ENCODE data around the gene NLGN1. TPM values are rescaled to one million over a fixed set of nuclear protein-coding genes. Genes with fewer than 3 reads are reported as not detected.

NLGN1 gene
- total and polyA plus RNA-seq, 9 of the 15 experiments (the other 6 are each of a cell fraction or from before 2014, with no cell fraction given): under 0.01 to 0.01 TPM; not detected in 7

- no peak overlapping the region for H3K9ac ChIP-seq (ENCODE audit: insufficient read depth in 1 of 2, low read depth in 2 of 2, low read length in 2 of 2)
- CTCF ChIA-PET (ENCODE audit: low intra/inter-chr PET ratio): no interaction called here
- no peak overlapping the region for H2AFZ ChIP-seq (ENCODE audit: low read depth, low read length)
- no peaks in the 10 kb centered on the region for H3K9me1 ChIP-seq (ENCODE audit: control insufficient read depth, insufficient read depth, low read length)
- POLR2A ChIA-PET: no interaction called here
- no peaks in the 10 kb centered on the region for H3K27me3 ChIP-seq (ENCODE audit: control insufficient read depth in 2 of 2, insufficient read depth in 2 of 2, low read length in 2 of 2)
- FAIRE-seq (no peak), DNase-seq (ENCODE audit: extremely low read depth in 1 of 4, low spot score in 3 of 4) (no peak), ATAC-seq (no peak)
- H3K79me2 ChIP-seq (ENCODE audit: control insufficient read depth, insufficient read depth, low read length): no peaks in the 10 kb centered on the region
- no peaks in the 10 kb centered on the region for H3K36me3 ChIP-seq (ENCODE audit: control insufficient read depth, insufficient read depth, low read length)
- no peak overlapping the region for H3K27ac ChIP-seq (ENCODE audit: extremely low read depth, low read depth, low read length)
- intact Hi-C loops (cut with micrococcal nuclease): no loop called here
- no TSS peak for BruUV-seq (replicated peaks)
- TF ChIP-seq ZNF696 (CRISPR knock-in tag; conservative IDR thresholded peaks at IDR 0.05) (no peak), ZNF766 (CRISPR knock-in tag; conservative IDR thresholded peaks at IDR 0.05) (no peak), USF2 (CRISPR knock-in tag; IDR thresholded peaks at IDR 0.05) (no peak), NUFIP1 (IDR thresholded peaks at IDR 0.05; ENCODE audit: partially characterized antibody) (no peak), ZBTB11 (CRISPR knock-in tag; IDR thresholded peaks at IDR 0.05) (no peak)
- 0% methylated on average over 1 of the region's 1 CpG for WGBS (ENCODE audit: insufficient coverage, low coverage, missing lambda C conversion rate)
- H3K4me2 ChIP-seq (ENCODE audit: insufficient read depth, low read length): no peak overlapping the region
- in situ Hi-C loops (cut with MboI): no loop called here
- no peaks in the 10 kb centered on the region for H3K4me1 ChIP-seq (replicated peaks in 1 of 2; ENCODE audit: control insufficient read depth in 2 of 2, insufficient read depth in 2 of 2, low read length in 2 of 2)
- no peak overlapping the region for H3K4me3 ChIP-seq
- no peaks in the 10 kb centered on the region for H4K20me1 ChIP-seq (replicated peaks; ENCODE audit: control insufficient read depth, insufficient read depth, low read length)
- H3K9me3 ChIP-seq (replicated peaks; ENCODE audit: control insufficient read depth, insufficient read depth, low read depth, low read length): peaks cover 2% of the 10 kb centered on the region; the same call in 1 of the 2 replicates
Observed at GRCh38 chr3:173465112-173465511, 67.6 kb downstream of the NLGN1 start.
